ENCODE data around the gene KIF1A. TPM values are rescaled to one million over a fixed set of nuclear protein-coding genes. Genes with fewer than 3 reads are reported as not detected.

KIF1A gene
- total and polyA plus RNA-seq, 2 of the 8 experiments (the other 6 are each of a cell fraction or from before 2014, with no cell fraction given): 61.3 to 281 TPM

- TF ChIP-seq POLR2AphosphoS5 (IDR thresholded peaks at IDR 0.05; ENCODE audit: low read depth, low read length) (no peak), RAD21 (IDR thresholded peaks at IDR 0.05 in 1 of 2, conservative IDR thresholded peaks at IDR 0.05 in 1 of 2; ENCODE audit: low read depth in 2 of 2, low read length in 2 of 2) (no peak), GTF2F1 (IDR thresholded peaks at IDR 0.05; ENCODE audit: borderline replicate concordance, low read depth, low read length) (no peak), CHD2 (IDR thresholded peaks at IDR 0.05; ENCODE audit: low read length) (no peak), TAF1 (IDR thresholded peaks at IDR 0.05; ENCODE audit: low read depth, low read length) (no peak)
These were observed 29.4 kb downstream of the KIF1A start (continued) for GRCh38 chr2:240790370-240791220.
